Neural crest cell (in vitro differentiated cells): ENCODE data around the gene ZXDA. TPM values are rescaled to one million over a fixed set of nuclear protein-coding genes. Genes with fewer than 3 reads are reported as not detected.
"Not testable (repeated sequence)": the region's sequence is repeated elsewhere in the genome, so short reads cannot be mapped to it uniquely, and the experiment has no call there.

Experiments
- DNase-seq: peaks from one replicate; pipeline ENCODE4 v3.0.0; 2021; ENCODE audit warnings: low read depth, mixed read lengths, low spot score
- H3K27ac Mint-ChIP-seq: one replicate; pipeline ENCODE4 v1.8.0; 2021; ENCODE audit warnings: mild to moderate bottlenecking, mixed read lengths; ENCODE audit not compliant: unreplicated experiment
- H3K27me3 Mint-ChIP-seq: 2 replicates; pipeline ENCODE4 v1.8.0; 2021; ENCODE audit warnings: low read depth, mild to moderate bottlenecking, mixed read lengths
- H3K36me3 Mint-ChIP-seq: 2 replicates; pipeline ENCODE4 v1.8.0; 2021; ENCODE audit warnings: low read depth, mild to moderate bottlenecking, mixed read lengths
- H3K4me1 Mint-ChIP-seq: 2 replicates; pipeline ENCODE4 v1.8.0; 2021; ENCODE audit warnings: mixed read lengths
- H3K4me3 Mint-ChIP-seq: one replicate; pipeline ENCODE4 v1.8.0; 2021; ENCODE audit warnings: mild to moderate bottlenecking, mixed read lengths
- H3K9me3 Mint-ChIP-seq: 2 replicates; pipeline ENCODE4 v1.8.0; 2021; ENCODE audit warnings: mixed read lengths
- CTCF ChIP-seq: fragments of 200-600 bp; sonication (generic); conservative IDR thresholded peaks from 2 replicates; pipeline ENCODE4 v1.5.0; 2021; ENCODE audit warnings: antibody characterized with exemption, mild to moderate bottlenecking
- long read RNA-seq: library from polyadenylated mRNA; unstranded; transcript quantifications from one replicate; pipeline ENCODE4 v2.0.0, GENCODE V29; 2020
- total RNA-seq: library from RNA; stranded (reverse); gene quantifications from 2 replicates; pipeline ENCODE4 v1.2.1, GENCODE V29; 2021

ZXDA gene
- total RNA-seq, result not detected in 2 replicates
- long read RNA-seq, result 0 reads

- H3K27ac Mint-ChIP-seq, H3K4me3 Mint-ChIP-seq: not testable (repeated sequence)
- H3K9me3 Mint-ChIP-seq, result peaks cover 16% of the 10 kb centered on the region
Observed at GRCh38 chrX:57910287-57910912, at the start of gene ZXDA. Gene ZXDA (minus strand): TSS chrX:57910458. CDS start chrX:57910420, 38 bp downstream.

DNA sequence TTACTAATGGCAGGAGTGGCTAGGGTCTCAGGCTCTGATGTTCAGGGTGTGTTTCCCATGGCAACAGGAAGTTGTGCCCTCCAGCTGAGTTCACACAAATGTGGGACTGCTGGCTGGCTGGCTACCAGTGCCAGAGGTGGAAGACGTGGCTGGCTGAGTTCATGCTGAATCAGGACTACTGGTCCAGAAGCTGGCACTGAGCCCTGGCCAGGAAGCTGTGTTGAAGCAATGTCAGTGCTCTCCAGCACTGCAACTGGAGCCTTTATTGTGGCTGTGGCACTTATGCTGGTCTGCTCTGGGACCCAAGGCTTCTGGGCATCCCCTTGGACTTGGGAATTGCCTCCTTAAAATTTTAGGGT, 42.0 kb upstream of the ZXDA start:
- DNase-seq, result no peak
- H3K4me1 Mint-ChIP-seq, result no peaks in the 10 kb centered on the region
- H3K4me3 Mint-ChIP-seq, result no peak overlapping the region
- H3K9me3 Mint-ChIP-seq, result peaks cover 15% of the 10 kb centered on the region
- H3K27me3 Mint-ChIP-seq, result no peaks in the 10 kb centered on the region
- H3K27ac Mint-ChIP-seq, result no peak overlapping the region
- H3K36me3 Mint-ChIP-seq, result peaks cover 6% of the 10 kb centered on the region
- TF ChIP-seq CTCF, result no peak

More at GRCh38 chrX:57910287-57910912, at the start of gene ZXDA:
- not testable (repeated sequence) for H3K27me3 Mint-ChIP-seq, DNase-seq, H3K4me1 Mint-ChIP-seq, H3K36me3 Mint-ChIP-seq

- Mint-ChIP-seq H3K27me3 (no peaks in the 10 kb centered on the region), H3K36me3 (peaks cover 6% of the 10 kb centered on the region), H3K4me3 (no peak overlapping the region), H3K27ac (no peak overlapping the region), H3K4me1 (no peaks in the 10 kb centered on the region), H3K9me3 (peaks cover 15% of the 10 kb centered on the region)
- no peak for TF ChIP-seq CTCF
- DNase-seq, result no peak
Observed at GRCh38 chrX:57951666-57952319, 41.5 kb upstream of the ZXDA start.

GRCh38 chrX:57933321-57933720, 23.1 kb upstream of the ZXDA start:
- no peak for TF ChIP-seq CTCF
- Mint-ChIP-seq H3K27me3 (no peaks in the 10 kb centered on the region), H3K9me3 (peaks cover 15% of the 10 kb centered on the region), H3K36me3 (peaks cover 4% of the 10 kb centered on the region), H3K27ac (no peak overlapping the region), H3K4me1 (no peaks in the 10 kb centered on the region), H3K4me3 (no peak overlapping the region)
- no peak for DNase-seq

DNA sequence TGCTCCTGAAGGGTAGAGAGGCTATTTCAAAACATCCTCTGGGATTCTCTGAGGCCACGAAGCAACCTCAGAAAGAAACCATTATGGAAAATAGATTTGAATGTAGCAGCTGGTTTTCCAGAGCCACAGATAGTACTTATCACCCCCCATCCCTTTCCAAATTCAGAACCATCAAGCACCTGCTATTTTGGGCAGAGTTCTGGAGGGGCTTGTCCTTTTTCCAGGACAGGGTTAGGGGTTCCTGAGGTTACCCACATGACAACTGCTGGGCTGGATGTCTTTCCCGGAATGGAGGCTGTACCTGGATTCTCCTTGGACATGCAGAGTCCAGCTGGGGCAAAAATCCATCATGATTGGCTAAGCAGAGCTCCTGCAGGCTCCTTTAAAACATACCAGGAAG, 22.0 kb upstream of the ZXDA start:
- H3K27ac Mint-ChIP-seq, result no peak overlapping the region
- no peak for TF ChIP-seq CTCF
- H3K4me3 Mint-ChIP-seq, result no peak overlapping the region
- no peaks in the 10 kb centered on the region for H3K4me1 Mint-ChIP-seq
- H3K36me3 Mint-ChIP-seq, result peaks cover 6% of the 10 kb centered on the region
- peaks cover 12% of the 10 kb centered on the region for H3K9me3 Mint-ChIP-seq
- no peak for DNase-seq
- no peaks in the 10 kb centered on the region for H3K27me3 Mint-ChIP-seq

- Mint-ChIP-seq H3K9me3 (peaks cover 19% of the 10 kb centered on the region), H3K27me3 (no peaks in the 10 kb centered on the region), H3K4me1 (no peaks in the 10 kb centered on the region), H3K27ac (no peak overlapping the region), H3K4me3 (no peak overlapping the region), H3K36me3 (peaks cover 8% of the 10 kb centered on the region)
- no peak for TF ChIP-seq CTCF
- DNase-seq, result no peak
Observed at GRCh38 chrX:57930051-57930450, 19.8 kb upstream of the ZXDA start.
